GM19025 (cell line): ENCODE measurements around the gene DDX39B.
"Not testable (repeated sequence)": the region's sequence is repeated elsewhere in the genome, so short reads cannot be mapped to it uniquely, and the experiment has no call there.

ENCODE experiments used
- ATAC-seq: cut with Tn5 transposase; IDR thresholded peaks from one replicate; pipeline ENCODE4 v1.9.1; 2021; ENCODE audit warnings: mild to moderate bottlenecking, low read depth, moderate library complexity; ENCODE audit not compliant: unreplicated experiment

DDX39B gene

GRCh38 chr6:31541658-31542521, at the start of gene DDX39B:
Gene DDX39B, minus strand, starts transcription at chr6:31542003. Its CDS starts 1,471 bp downstream, at chr6:31540532.
- ATAC-seq = peak; percentile 65

DNA sequence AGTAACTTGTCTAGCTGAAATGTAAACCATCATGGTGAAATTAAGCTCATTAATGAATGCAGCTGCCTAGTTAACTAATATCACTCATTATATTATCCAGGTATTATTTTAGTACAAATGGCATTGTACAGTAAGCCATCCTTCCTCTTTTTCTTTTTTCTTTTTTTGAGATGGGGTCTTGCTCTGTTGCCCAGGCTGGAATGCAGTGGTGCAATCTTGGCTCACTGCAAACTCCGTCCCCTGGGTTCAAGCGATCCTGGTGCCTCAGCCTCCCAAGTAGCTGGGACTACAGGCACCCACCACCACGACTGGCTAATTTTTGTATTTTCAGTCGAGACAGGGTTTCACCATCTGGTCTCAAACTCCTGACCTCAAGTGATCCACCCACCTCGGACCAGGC, 48.9 kb upstream of the DDX39B start:
- ATAC-seq = not testable (repeated sequence)

GRCh38 chr6:31588871-31589650, 47.3 kb upstream of the DDX39B start:
- ATAC-seq = no peak

DNA sequence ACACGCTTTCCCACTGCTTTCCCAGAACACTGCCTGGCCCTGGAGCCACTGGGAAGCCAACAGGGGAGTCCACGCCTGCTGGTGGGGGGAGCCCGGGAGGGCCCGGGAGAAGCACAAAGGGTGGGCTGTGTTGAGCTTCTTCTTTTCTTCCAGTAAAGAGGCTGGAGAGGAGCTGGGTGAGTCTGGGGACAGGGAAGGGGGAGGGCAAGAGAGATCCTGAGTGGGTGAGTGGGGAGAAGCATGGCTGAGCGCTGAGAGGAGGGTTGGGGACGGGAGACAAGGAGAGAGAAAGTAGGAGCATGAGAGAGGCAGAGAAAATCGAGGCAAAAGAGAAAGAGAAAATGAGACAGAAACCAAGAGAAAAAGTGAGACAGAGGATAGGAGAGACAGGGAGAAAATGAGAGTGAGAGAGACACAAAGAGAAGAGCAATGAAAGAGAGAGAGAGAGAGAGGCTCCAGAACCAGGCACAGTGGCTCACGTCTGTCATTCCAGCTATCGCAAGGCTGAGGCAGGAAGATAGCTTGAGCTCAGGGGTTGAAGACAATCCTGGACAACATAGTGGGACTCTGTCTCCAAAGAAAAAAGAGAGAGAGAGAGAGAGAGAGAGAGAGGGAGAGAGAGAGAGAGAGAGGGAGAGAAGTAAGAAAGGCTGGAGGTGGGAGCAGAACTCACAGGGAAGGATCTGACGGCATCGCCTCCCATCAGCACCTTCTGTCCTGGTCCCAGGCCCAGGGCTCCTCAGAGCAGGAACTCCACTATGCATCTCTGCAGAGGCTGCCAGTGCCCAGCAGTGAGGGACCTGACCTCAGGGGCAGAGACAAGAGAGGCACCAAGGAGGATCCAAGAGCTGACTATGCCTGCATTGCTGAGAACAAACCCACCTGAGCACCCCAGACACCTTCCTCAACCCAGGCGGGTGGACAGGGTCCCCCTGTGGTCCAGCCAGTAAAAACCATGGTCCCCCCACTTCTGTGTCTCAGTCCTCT, 46.3 kb upstream of the DDX39B start:
- ATAC-seq = no peak

DNA sequence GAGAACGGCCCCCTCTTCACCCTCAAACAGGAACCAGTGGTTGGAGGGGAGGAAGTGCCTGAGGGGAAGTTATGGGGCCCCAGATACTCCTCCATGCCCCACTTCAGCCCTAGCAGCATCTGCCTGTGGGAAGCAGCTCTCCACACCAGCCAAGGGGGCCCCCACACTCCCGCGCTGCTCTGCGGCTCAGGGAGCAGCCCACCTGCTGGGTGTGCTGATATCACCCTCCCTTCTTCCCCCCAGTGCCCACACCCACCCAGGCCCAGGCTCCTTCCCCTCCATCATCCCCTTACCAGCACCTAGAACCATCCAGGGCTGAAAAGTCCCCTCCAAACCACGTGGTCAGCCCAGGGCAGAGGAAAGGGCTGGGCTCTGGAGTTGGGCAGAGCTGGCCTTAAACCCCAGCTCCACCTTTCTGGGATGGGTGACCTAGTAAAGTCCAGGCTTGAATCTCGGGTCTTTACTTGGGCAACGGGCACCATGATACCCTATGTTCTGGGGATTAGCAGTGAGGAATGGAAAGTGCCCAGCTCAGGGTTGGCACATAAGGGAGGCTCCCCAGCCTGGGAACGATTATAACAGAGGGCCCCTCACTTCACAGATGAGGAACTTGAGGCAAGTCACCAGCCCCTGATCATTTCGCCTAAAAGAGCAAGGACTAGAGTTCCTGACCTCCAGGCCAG, 44.9 kb upstream of the DDX39B start:
- no peak for ATAC-seq

DNA sequence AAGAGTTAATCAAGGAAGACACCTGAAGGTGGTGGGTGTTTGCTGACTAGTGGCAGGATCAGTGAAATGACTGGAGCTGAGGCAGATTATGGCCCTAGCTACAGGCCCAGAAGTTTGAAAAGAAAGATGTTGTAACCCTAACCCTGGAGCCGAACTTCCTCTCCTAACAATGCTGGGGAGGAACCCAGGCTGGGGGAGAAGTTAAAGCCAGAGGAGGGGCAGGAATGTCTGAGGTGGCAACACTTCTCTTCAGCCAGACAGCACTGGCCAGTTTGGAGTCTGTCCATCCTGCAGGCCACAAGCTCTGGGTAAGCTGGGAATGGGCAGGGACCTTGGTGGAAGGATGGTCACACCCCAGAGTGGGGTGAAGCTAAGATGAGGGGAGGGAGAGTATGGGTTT, 44.2 kb upstream of the DDX39B start, which contains the start of gene LST1:
Gene LST1, plus strand, starts transcription at position 270 of the 400 bp plus-strand sequence. CDS start 1,023 bp downstream, outside the sequence.
- ATAC-seq = no peak

- ATAC-seq = no peak
Measured at GRCh38 chr6:31585491-31585890, 43.7 kb upstream of the DDX39B start.

GRCh38 chr6:31582230-31582643, 40.4 kb upstream of the DDX39B start, which contains the start of gene LTB:
Gene LTB, minus strand, starts transcription at chr6:31582424. Its CDS starts 7 bp downstream, at chr6:31582417.
- no peak for ATAC-seq

DNA sequence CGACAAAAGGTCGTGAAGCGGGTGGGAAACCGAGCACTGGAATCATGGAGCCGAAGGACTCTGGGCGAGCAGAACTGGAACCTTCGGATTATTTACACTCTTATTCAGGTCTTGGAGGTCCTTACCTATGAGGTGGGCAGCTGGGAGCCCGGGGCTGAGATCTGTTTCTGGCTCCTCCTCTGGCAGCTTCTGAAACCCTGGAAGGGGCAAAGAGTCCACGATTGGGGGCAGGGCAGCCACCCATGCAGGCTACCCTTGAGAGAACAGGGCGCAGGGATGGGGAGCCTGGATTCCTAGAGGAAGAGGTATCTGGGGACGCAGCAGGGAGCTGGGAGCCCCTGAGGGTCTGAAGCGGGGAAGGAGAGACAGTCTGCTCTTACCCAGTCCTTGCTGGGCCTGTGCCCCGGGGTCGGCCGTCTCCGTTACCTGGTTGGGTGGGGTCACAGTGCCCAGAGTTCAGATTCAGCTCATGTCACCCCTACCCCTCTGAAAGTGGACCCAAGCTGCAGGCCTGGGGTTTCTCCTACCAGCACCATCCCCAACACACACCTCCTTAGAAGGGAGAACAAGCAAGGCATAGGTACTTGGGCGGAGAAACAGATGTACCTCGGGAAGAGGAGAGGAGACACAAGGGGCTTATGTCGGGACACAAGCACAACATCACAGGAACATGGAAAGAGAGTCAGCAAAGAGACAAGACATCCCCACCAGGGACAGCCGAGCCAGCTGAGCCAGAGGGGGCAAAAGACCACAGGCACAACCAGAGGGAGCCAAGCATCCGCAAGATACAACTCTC, 39.8 kb upstream of the DDX39B start:
- ATAC-seq = no peak

DNA sequence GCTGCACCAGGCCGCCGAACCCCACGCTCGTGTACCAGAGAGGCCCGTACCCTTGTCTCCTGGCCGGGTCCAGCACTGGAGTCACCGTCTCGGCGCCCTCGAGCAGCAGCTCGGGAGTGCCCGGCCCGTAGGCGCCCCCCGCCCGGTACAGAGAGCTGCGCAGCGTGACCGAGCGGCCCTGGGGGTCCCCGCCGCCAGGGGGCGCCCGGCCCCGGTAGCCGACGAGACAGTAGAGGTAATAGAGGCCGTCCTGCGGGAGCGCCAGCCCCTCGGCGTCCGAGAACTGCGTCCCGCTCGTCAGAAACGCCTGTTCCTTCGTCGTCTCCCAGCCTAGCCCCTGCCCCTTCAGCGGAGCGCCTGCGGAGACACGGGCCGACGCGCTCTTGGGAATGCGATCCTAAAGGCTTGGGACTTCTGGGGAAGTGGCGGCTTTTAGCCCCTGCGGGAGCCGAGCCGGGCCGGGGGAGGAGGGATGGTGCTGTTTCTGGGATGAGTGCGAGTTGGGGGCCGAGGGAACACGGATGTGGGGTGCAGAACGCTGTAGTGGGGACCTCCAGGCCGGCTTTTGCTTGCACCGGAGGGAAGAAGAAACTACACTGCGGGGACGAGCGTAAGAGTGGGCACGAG, 39.1 kb upstream of the DDX39B start:
- ATAC-seq = peak; percentile 56

DNA sequence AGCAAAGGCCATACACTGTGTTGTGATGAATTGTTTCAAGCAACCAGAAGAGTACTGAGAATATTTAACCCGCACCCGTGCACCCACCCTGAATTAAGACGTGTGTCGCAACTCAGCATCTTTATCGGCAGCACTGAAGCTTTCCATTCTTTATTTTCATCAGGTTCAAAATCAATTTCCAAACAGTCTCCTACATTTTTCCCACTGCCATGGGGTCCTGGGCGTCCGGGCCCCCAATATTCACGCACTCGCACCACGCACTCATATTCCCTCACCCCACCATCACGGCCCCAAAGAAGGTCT, 38.6 kb upstream of the DDX39B start:
- no peak for ATAC-seq

DNA sequence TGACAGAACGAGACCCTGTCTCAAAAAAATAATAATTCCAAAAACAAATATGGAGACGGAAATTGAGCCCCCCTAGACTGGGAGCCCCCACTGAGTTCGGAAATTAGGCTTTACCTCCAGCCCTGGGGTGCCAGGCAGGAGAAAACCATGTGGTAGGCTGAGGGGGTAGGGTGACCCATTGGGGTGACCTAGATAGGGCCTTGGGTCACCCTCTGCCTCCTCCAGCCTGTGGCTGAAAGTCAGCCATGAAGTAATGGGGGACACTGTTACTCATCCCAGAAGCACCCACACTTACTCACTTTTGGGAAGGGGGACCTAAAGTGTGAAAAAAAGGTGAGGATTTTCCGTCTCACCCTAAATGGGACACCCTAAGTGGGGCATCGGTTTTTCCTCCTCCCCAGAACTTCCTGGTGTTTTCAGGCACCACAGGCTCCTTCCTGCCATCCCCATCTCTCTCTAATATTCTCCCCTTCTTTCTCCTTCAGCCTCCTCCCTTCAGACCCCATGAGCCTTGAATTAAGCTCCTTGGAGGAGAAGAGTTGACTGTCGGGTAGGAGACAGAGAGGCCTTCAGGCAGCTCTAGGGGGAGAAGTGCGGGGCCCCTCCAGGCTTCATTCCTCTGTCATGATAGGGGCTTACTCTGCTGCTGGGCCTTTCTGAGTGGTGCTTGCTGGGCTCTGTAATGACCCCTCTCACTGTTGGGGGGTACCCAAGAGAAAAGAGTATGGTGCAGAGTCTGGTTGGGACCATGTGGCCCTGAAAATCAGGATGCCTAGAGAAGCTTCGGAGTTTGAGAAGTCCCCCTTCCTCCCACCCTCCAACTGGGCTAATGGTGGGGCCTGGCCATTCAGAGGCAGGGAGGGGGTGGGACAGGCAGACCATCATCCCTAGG, 38.0 kb upstream of the DDX39B start:
- no peak for ATAC-seq

GRCh38 chr6:31579119-31579505, 37.3 kb upstream of the DDX39B start:
- no peak for ATAC-seq

DNA sequence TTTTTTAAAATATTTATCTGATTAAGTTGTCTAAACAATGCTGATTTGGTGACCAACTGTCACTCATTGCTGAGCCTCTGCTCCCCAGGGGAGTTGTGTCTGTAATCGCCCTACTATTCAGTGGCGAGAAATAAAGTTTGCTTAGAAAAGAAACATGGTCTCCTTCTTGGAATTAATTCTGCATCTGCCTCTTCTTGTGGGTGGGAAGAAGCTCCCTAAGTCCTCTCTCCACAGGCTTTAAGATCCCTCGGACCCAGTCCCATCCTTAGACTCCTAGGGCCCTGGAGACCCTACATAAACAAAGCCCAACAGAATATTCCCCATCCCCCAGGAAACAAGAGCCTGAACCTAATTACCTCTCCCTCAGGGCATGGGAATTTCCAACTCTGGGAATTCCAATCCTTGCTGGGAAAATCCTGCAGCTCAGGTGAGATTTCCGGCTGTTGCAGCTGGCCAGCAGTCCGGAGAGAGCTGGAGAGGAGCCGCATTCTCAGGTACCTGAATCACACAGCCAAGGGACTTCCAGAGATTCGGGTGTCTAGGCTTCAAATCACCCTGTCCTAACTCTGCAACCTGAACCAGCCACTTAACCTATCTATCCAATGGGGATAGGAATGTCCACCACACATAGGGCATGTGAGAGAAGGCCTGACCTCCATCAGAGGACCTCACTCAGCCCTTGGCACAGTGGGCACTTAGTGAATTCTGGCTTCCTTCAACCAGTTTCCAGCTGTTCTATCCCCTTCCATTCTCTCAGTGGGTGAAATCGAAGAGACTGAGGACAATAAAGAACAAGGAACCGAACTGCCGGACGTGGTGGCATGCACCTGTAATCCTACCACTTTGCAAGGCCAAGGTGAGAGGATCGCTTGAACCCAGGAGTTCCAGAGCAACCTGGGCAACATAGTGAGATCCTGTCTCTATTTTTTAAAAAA, 36.6 kb upstream of the DDX39B start:
- ATAC-seq = no peak

- no peak for ATAC-seq
Measured at GRCh38 chr6:31577579-31577966, 35.8 kb upstream of the DDX39B start.

- ATAC-seq = no peak
Measured at GRCh38 chr6:31576897-31577578, 35.2 kb upstream of the DDX39B start.
